Stimulated activated CD8-positive, alpha-beta memory T cell treated with anti-CD3 and anti-CD28 coated beads, Interleukin-12 subunit alpha, Interleukin-12 subunit beta, amount 100 ng/mL, for 1 hour (primary cell): ENCODE measurements around the gene XK.

Source experiments
- DNase-seq: peaks from one replicate; pipeline ENCODE4 v3.0.0-alpha.2; 2020; ENCODE audit warnings: low read depth

XK gene

GRCh38 chrX:37679888-37680287, 5.7 kb upstream of the XK start:
- no peak for DNase-seq

- DNase-seq = no peak
Measured at GRCh38 chrX:37684426-37684825, 1.2 kb upstream of the XK start.

DNA sequence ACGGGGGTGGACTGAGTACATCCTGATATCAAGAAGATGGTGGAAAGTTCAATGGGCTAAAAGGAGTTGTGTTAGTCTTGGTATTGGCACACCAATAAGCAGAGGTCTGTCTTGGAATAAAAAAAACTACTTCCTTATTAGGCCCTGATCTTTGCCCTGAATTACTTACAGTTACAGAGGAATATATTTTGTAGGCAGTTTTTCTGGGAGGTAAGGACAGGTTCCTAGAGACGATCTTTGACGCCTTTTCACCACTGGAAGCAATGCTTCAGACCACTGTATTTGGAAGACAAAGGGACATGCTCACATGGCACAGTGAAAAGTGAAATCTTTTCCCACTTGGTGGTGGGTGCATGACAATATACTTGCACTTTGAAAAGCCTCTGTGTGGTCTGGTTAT, 618 bp upstream of the XK start:
- no peak for DNase-seq

GRCh38 chrX:37686369-37686995, 891 bp downstream of the XK start:
- no peak for DNase-seq

GRCh38 chrX:37686996-37687395, 1.4 kb downstream of the XK start:
- DNase-seq = no peak

DNA sequence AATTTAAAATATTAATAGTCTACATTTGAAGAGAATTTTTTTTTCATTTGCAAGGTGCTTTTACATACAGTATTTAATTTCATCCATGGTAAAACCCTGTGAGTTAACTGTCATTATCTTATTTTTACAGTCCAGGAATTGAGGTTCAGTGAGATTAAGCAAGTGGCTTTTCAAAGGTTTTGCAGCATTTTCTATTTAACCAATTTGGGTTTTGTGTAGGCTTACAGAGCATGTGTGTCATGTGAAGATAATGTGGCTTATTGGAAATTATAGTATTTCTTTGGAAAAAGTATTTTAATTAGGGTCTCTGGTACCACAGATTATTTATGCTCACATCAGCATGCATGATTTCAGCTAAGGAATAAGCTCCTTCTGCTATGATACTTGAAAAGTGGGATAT, 4.5 kb downstream of the XK start:
- no peak for DNase-seq

- no peak for DNase-seq
Measured at GRCh38 chrX:37692918-37693317, 7.3 kb downstream of the XK start.

GRCh38 chrX:37697169-37697760, 11.7 kb downstream of the XK start:
- no peak for DNase-seq

GRCh38 chrX:37701588-37701987, 16.0 kb downstream of the XK start:
- no peak for DNase-seq

DNA sequence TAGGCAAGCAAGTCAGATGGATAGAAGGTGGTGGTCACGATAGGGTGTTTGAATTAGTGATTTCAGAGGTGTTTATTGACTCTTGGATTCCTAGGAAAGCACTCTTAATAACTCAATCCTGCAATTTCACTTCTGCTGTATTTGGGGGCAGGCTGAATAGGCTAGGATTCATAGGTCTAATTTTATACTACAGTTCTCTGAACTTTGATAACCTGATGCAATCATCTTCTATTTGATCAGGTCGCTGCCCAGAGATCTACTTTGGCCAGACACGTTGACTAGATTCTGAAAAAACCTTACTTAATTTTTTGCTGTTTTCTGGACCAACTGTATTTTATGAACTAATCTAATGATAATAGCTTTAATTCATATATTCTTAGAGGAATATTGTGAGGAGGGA, 26.4 kb downstream of the XK start:
- no peak for DNase-seq

DNA sequence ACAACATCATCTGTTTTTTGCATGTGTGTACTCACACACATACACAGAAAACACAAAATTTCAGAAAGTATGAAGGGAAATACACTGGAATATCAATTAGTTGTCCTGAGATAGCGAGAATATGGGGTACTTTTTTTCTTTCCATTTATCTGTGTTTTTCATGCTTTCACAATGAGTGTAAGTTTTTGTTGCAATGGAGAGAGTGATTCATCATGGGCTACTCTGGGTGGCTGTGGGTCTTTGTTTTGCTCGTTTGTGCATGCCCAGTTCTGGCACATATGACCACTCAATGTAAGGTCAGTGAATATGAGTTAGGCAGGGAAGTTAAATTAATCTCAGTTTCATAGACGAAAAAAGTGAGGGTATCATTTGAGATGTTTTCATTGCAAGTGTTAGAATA, 26.9 kb downstream of the XK start:
- DNase-seq = no peak

DNA sequence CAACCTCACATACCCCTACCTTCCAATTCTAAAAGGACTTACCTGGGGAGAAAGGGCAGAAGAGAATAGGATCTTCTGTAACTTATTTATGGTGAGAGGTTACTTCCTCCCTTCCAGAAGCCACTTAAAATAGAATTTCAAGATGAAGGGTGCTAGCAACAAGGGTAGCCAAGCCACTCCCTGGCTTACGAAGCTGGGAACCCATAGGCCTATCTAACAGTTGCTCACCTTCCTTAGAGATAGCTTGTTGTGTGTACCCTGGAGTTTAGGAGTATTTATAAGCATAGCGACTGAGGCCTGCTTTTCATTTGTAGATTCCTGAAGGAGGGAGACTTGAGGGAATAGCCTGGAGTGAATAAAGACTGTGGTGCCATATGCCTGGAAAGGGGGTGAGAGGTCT, 28.9 kb downstream of the XK start:
- DNase-seq = no peak

DNA sequence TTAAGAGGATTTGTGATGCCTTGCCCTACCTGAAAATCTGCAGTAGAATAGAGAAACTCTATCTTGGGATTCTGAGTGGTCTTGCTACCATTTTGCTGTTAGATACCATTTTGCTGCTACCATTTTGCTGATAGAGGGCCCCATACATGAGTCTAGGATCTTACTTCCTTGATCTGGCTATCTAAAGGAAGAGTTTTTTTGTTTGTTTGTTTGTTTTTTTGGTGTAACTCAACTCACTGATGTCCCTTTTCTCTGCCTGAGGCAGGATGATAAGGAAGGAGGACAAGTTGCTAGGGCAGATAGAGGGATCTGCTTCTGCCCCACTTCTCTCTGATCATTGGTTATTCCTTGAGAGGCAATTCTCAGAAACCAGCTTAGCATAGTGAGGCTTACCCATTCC, 31.0 kb downstream of the XK start:
- DNase-seq = no peak

- DNase-seq = no peak
Measured at GRCh38 chrX:37717708-37718107, 32.1 kb downstream of the XK start.

DNA sequence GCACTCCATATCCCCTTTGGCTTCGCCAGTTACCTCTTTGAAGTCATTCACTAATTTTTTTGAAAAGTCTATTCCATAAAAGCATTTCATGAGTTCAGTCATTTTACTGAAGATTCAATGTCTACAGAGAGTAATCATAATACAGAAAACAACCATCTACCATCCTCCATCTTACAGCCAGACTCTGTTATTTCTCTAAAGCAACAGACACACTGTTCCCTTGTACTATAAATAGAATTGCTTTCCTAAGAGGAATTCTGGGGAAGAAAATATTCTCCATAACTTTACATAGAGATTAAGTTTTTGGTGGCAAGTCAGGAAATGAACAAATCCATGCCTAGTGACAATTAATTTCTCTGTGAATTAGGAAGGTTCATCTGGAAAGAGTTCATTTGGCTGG, 37.0 kb downstream of the XK start:
- DNase-seq = no peak

GRCh38 chrX:37726346-37726745, 40.8 kb downstream of the XK start:
- no peak for DNase-seq

GRCh38 chrX:37745354-37745753, 59.8 kb downstream of the XK start:
- peak; percentile 55 for DNase-seq

GRCh38 chrX:37745835-37746217, 60.2 kb downstream of the XK start:
- no peak for DNase-seq

DNA sequence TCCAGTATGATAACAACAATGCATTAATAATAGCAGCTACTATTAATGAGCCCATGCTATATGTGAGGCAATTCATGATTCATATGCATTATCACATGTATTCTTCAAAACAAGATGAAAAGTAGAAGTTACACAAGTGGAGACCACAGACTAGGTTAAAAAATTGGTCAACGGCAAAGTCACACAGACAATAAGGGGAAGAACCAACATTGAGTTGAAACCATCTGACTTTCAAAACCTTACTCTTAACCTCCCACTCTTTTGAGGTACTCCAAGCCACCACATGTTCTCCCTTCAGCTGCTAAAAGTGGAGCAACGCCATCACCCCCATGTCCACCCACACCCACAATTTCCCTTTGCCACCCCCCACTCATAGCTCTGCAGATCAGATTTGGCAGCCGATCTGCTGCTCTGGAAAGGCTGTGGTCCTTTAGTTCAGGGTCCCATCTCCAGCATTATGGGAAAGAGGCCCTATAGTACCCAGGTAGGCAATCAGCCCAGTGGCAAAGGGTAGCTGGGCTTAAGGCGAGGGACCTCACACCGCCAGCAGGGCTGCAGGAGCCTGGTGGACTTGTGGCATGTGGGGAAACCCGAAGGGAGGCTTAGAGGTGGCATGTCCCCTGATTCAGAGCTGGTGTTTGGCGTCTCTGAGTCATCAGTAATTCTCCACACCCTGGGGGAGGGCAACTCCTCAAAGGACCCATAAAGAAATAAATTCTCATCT, 60.8 kb downstream of the XK start:
- no peak for DNase-seq

- DNase-seq = no peak
Measured at GRCh38 chrX:37746951-37747350, 61.4 kb downstream of the XK start.

- DNase-seq = no peak
Measured at GRCh38 chrX:37752281-37752680, 66.7 kb downstream of the XK start.

GRCh38 chrX:37752936-37753335, 67.3 kb downstream of the XK start:
- DNase-seq = no peak

DNA sequence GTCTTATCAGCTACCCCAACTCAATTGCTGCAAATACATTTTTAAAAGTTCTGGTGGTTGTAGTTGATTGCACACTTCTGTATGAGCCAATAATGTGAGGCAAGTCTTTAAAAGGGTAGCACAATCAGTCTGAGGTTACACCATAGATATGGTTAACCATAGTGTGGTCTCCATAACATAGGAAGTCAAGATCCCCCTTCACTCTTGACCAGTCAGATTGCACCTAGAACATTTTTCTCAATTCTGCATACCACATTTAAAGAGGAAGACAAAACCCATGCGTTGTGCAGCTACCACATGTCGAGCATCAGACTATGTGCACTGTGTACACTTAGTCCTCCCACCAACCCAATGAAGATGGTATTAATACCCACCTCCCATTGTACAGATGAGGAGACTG, 67.8 kb downstream of the XK start:
- no peak for DNase-seq

GRCh38 chrX:37754516-37754915, 68.9 kb downstream of the XK start:
- DNase-seq = no peak
